Natural killer cell treated with Interleukin-12 subunit alpha and Interleukin-12 subunit beta and Interleukin-15 and Interleukin-18, amount 100 ng/mL, for 72 hours (primary cell): Measurements from ENCODE around the gene ABCC9. TPM values are rescaled to one million over a fixed set of nuclear protein-coding genes. Genes with fewer than 3 reads are reported as not detected.

ENCODE experiments used
- ATAC-seq, 2 donors: fragments of 150-1000 bp; cut with Tn5 transposase in 1 of 2; sonication (Bioruptor Pico), chemical (Tn5 transposase) in 1 of 2; 2 replicates each; pipeline ENCODE4 v1.10.0; 2021
- DNase-seq: peaks from one replicate; pipeline ENCODE4 v3.0.0; 2022; ENCODE audit warnings: low spot score
- H3K27ac Mint-ChIP-seq, 2 donors: 1 replicate in 1 of 2; 2 replicates in 1 of 2; pipeline ENCODE4 v1.8.0; 2022; ENCODE audit warnings: mixed read lengths in 2 of 2, mild to moderate bottlenecking in 1 of 2, moderate library complexity in 1 of 2
- H3K27me3 Mint-ChIP-seq, 2 donors: 1 replicate in 1 of 2; 2 replicates in 1 of 2; pipeline ENCODE4 v1.8.0; 2022; ENCODE audit warnings: mixed read lengths in 2 of 2
- H3K36me3 Mint-ChIP-seq: one replicate; pipeline ENCODE4 v1.8.0; 2022; ENCODE audit warnings: mixed read lengths
- H3K4me1 Mint-ChIP-seq, 2 donors: 1 replicate in 1 of 2; 2 replicates in 1 of 2; pipeline ENCODE4 v1.8.0; 2022; ENCODE audit warnings: low read depth in 2 of 2, mixed read lengths in 2 of 2, mild to moderate bottlenecking in 1 of 2
- H3K4me3 Mint-ChIP-seq: one replicate; pipeline ENCODE4 v1.8.0; 2022; ENCODE audit warnings: mixed read lengths
- H3K9me3 Mint-ChIP-seq: 2 replicates; pipeline ENCODE4 v1.8.0; 2022; ENCODE audit warnings: mixed read lengths
- total RNA-seq, 2 donors: library from RNA; stranded (reverse); gene quantifications; one replicate each; pipeline ENCODE4 v1.2.3, GENCODE V29; 2022

Gene ABCC9
- total RNA-seq, 2 donors from 2014 or later: not detected

DNA sequence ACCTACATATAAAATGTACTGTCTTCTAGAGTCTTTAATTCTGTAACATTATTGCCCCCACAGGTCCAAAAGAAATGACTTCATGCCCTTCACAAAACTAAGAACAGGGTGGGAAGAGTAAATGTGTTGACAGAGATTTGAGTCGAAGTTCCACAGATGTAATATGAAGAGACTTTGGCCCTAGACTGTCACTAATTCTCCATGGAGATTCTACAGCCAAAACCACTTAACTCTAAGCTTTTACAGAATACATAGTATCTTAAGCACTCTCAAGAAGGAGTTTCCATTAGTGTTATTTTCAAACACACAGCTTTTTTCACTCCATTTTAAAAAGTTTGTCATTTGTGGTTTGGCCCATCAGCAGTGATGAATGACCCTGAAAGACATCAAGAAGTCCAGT lies 56.3 kb downstream of the ABCC9 start:
- H3K36me3 Mint-ChIP-seq: no peaks in the 10 kb centered on the region
- H3K27ac Mint-ChIP-seq: no peak overlapping the region
- H3K27me3 Mint-ChIP-seq: no peaks in the 10 kb centered on the region
- no peaks in the 10 kb centered on the region for H3K4me1 Mint-ChIP-seq
- ATAC-seq (no peak), DNase-seq (no peak)
- no peak overlapping the region for H3K4me3 Mint-ChIP-seq
- H3K9me3 Mint-ChIP-seq: peaks cover 12% of the 10 kb centered on the region

DNA sequence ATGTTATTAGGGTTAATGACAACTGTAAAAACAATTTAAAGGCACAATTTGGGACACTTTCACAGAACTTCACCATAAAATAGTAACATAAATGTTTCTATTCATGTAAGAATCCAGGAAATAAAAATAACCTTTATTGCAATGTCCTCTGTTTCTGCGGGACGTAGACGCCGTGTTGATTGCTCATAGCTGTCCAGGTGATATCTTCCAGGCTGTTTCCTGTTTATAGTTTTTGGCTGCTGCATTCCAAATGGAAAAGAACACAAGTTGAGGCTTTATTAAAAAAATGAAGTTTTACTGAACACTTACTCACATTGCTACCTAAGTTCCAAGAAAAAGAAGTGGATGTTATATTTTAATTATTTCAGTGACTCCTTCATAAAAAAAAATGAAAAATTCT lies 58.6 kb downstream of the ABCC9 start:
- H3K4me1 Mint-ChIP-seq: no peaks in the 10 kb centered on the region
- no peaks in the 10 kb centered on the region for H3K36me3 Mint-ChIP-seq
- no peak overlapping the region for H3K4me3 Mint-ChIP-seq
- H3K27me3 Mint-ChIP-seq: no peaks in the 10 kb centered on the region
- no peak overlapping the region for H3K27ac Mint-ChIP-seq
- DNase-seq (no peak), ATAC-seq (no peak)
- H3K9me3 Mint-ChIP-seq: peaks cover 23% of the 10 kb centered on the region

DNA sequence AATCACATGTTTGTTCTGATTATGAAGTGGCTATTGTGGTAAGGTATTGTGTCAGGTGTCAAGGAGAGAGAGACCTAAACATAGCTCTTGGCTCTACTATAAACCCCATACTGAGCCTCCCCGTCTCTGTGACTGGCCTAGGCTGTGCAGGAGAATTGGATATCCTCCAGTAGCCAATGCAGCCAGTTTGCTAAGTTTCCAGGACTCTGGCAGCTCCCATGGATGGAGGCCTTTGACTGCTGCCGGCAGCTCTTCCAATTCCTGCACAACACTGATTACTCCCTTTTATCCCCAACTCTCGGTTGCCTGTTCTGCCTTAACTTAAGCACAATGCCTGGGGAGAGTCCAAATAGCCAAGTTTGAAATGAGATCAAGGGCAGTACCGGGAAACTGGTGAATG lies 59.3 kb downstream of the ABCC9 start:
- H3K4me1 Mint-ChIP-seq: no peaks in the 10 kb centered on the region
- no peaks in the 10 kb centered on the region for H3K27me3 Mint-ChIP-seq
- no peak for DNase-seq
- no peak overlapping the region for H3K4me3 Mint-ChIP-seq
- no peak for ATAC-seq
- peaks cover 26% of the 10 kb centered on the region for H3K9me3 Mint-ChIP-seq
- no peak overlapping the region for H3K27ac Mint-ChIP-seq
- no peaks in the 10 kb centered on the region for H3K36me3 Mint-ChIP-seq

DNA sequence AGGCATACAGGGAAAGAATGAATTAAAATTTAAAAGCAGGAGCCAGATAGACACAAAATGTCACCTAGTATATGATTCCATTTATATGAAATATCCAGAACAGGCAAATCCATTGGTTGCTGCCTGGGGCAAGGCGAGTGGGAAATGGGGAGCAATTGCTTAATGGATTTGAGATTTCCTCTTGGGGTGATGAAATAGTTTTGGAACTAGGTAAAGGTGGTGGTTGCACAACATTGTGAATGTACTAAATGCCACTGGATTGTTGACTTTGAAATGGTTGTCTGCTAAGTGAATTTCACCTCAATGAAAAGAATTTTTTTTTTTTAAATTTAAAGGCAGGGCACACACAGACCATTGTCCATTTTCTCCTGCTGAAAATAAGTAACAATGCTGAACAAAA lies 61.9 kb downstream of the ABCC9 start:
- no peaks in the 10 kb centered on the region for H3K36me3 Mint-ChIP-seq
- no peaks in the 10 kb centered on the region for H3K4me1 Mint-ChIP-seq
- peaks cover 14% of the 10 kb centered on the region for H3K9me3 Mint-ChIP-seq
- ATAC-seq (no peak), DNase-seq (no peak)
- H3K4me3 Mint-ChIP-seq: no peak overlapping the region
- H3K27me3 Mint-ChIP-seq: no peaks in the 10 kb centered on the region
- no peak overlapping the region for H3K27ac Mint-ChIP-seq

DNA sequence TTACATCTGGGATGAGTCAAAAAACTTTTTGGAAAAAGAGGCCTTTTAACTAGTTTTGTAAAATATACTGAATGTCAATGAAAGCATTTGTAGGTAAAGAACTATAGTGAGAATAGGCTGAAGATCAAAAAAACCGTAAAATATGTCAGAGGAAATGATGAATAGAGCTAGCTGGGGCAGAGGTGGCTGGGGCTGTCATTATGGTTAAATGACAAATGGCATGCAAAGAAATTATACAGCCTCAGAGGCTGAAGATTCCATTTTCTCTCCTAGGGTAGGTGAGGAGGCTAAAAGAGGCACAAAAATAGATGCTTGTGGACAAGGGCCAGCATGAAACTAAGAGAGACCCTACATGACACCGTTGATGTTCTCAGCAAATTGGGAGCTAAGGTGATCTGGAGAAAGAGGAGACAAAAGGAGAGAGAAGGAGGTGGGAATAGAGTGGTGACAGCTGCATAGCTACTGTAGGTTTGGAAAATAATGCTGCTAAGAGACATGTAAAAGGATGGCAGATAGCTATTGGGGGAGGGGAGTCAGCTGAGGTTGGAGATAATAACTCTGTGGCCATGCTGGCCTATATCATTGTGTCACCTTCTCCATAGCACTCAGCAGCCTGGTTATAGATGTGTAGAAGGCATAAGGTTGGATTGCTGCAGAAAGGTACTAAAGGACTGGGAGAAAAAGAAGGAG lies 63.8 kb downstream of the ABCC9 start:
- Mint-ChIP-seq H3K36me3 (no peaks in the 10 kb centered on the region), H3K9me3 (peaks cover 19% of the 10 kb centered on the region), H3K27me3 (no peaks in the 10 kb centered on the region), H3K27ac (no peak overlapping the region), H3K4me3 (no peak overlapping the region), H3K4me1 (no peaks in the 10 kb centered on the region)
- no peak for DNase-seq
- ATAC-seq: no peak

DNA sequence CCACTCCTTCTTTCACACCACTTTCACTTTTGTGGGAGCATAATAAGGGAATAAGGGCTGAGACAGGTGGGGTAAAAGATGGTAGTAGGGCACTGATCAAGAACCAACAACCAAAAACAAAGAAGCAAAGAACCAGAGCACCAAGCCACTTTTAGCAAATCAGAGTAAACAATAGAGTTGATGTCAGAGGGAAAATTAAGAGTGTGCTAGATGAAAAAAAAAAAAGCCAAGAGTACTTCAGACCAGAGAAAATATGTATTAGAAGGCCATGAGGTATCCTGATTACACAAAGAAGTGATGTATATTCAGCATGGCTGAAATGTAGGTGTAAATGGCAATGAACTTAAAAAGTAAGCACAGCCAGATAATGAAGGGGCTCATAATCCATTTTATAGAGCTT lies 75.4 kb downstream of the ABCC9 start:
- no peak overlapping the region for H3K4me3 Mint-ChIP-seq
- DNase-seq (no peak), ATAC-seq (no peak)
- no peaks in the 10 kb centered on the region for H3K4me1 Mint-ChIP-seq
- no peak overlapping the region for H3K27ac Mint-ChIP-seq
- no peaks in the 10 kb centered on the region for H3K36me3 Mint-ChIP-seq
- peaks cover 14% of the 10 kb centered on the region for H3K9me3 Mint-ChIP-seq
- H3K27me3 Mint-ChIP-seq: no peaks in the 10 kb centered on the region

DNA sequence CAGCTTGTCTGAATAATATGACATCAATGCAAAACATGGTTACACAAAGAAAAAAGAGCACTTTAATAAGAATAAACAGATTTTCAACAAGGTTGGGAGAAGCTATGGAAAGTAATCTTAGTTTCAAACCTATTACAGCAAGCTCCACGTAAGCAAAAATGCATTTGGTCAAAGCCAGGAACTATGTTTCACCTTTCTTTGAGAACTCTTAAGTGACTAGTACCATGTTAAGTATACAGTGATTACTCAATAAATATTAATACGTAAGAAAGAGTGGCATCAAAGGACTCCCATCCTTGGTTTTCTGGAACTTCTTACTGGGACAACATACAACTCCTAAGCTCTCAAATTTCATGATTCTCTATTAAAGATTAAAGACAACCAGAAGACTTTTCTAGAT lies 80.7 kb downstream of the ABCC9 start:
- no peak for ATAC-seq
- Mint-ChIP-seq H3K4me1 (no peaks in the 10 kb centered on the region), H3K27ac (no peak overlapping the region), H3K4me3 (no peak overlapping the region), H3K27me3 (no peaks in the 10 kb centered on the region), H3K36me3 (no peaks in the 10 kb centered on the region), H3K9me3 (peaks cover 4% of the 10 kb centered on the region)
- no peak for DNase-seq

DNA sequence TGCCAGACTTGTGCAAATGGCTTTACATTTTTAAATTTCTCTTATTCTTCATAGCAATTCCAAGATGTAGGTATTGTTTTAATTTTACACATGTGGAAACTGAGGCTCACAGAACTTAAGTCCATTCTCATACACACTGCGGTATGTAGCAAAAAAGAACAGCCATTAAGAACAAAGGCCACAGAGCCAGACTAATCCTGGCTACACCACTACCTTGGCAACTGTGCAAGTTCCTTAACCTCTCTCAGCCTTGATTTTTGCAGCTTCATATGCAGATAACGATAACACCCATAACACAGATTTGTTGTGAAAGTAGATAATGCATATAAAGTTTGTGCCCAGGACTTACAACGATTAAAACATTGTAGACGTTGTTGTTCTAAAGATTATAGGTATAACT lies 81.1 kb downstream of the ABCC9 start:
- DNase-seq (no peak), ATAC-seq (no peak)
- Mint-ChIP-seq H3K9me3 (peaks cover 3% of the 10 kb centered on the region), H3K27ac (no peak overlapping the region), H3K36me3 (no peaks in the 10 kb centered on the region), H3K27me3 (no peaks in the 10 kb centered on the region), H3K4me1 (no peaks in the 10 kb centered on the region), H3K4me3 (no peak overlapping the region)

DNA sequence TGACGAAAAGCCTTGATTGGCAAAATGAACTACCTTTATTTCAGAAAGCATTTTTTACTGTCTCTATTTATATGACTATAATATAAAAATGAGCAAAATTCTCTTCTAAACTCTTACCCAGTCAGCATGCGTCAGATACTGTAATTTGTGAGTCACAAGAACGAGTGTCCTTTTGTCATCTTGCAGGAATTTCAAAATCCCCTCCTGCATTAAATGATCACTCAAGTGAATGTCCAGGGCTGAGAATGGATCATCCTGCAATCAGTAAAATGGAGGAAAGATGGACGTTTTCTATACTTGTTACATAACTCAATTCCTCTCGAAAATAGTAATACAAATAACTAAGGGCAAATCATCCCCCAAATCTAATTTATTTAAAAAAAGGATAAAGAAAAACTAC lies 89.0 kb downstream of the ABCC9 start:
- ATAC-seq (no peak), DNase-seq (no peak)
- Mint-ChIP-seq H3K4me3 (no peak overlapping the region), H3K9me3 (peaks cover 3% of the 10 kb centered on the region), H3K27me3 (no peaks in the 10 kb centered on the region), H3K27ac (no peak overlapping the region), H3K36me3 (no peaks in the 10 kb centered on the region), H3K4me1 (no peaks in the 10 kb centered on the region)

DNA sequence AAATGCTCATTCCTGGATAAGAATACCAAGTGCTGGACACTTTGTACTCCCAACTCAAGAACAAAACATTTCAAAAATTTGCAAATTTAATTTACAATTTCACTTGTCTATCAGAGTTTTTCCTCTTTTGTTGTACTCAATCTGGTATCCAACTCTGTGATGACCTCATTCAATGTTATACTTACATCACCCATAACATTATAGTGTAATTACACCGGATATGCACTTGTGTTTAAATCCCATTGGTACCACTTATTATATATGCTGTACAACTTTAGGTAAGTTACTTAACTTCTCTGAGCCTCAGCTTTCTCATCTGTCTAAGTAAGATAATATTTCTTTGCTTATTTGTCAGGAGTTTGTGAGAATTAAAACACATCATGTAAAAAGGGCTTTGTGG lies 90.1 kb downstream of the ABCC9 start:
- H3K27ac Mint-ChIP-seq: no peak overlapping the region
- DNase-seq: no peak
- no peaks in the 10 kb centered on the region for H3K27me3 Mint-ChIP-seq
- no peak overlapping the region for H3K4me3 Mint-ChIP-seq
- H3K36me3 Mint-ChIP-seq: no peaks in the 10 kb centered on the region
- H3K9me3 Mint-ChIP-seq: peaks cover 3% of the 10 kb centered on the region
- no peaks in the 10 kb centered on the region for H3K4me1 Mint-ChIP-seq
- ATAC-seq: no peak

DNA sequence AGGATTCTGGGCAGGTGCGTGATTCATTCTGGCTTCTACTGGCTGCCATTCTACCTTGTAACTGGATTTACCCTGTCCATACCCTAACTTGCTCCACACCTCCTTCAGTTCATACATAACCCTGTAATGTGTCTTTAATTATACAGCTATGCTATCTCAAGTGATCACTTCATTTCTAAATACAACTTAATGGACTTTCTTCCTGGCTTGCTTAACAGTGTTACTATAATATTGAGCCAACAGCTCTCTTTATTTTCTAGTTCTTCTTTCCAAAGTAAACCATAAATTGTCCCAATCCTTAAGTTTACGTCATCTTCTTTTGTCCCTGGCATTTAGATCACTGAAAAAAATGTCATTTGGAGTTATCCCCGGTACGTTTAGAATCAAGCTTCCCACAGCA lies 90.8 kb downstream of the ABCC9 start:
- Mint-ChIP-seq H3K4me1 (no peaks in the 10 kb centered on the region), H3K27ac (no peak overlapping the region), H3K4me3 (no peak overlapping the region), H3K36me3 (no peaks in the 10 kb centered on the region), H3K9me3 (peaks cover 3% of the 10 kb centered on the region), H3K27me3 (no peaks in the 10 kb centered on the region)
- no peak for ATAC-seq
- DNase-seq: no peak

DNA sequence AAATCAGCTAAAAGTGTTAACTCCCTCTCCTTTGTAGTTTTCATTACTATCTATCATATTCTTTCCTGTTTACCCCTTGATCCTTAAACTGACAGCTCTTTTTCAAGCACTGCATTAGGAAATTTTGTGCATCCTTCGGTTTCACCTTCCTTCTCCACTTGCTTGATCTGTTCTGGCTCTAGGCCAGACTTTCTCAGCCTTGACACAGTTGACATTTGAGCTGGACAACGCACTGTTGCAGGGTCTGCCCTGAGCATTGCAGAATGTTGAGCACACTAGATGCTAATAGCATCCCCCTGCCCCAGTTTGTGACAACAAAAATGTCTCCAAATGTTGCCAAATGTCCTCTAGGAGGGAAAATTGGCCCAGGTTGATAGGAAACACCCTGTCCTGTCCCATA lies 91.3 kb downstream of the ABCC9 start:
- no peak for ATAC-seq
- H3K27me3 Mint-ChIP-seq: no peaks in the 10 kb centered on the region

DNA sequence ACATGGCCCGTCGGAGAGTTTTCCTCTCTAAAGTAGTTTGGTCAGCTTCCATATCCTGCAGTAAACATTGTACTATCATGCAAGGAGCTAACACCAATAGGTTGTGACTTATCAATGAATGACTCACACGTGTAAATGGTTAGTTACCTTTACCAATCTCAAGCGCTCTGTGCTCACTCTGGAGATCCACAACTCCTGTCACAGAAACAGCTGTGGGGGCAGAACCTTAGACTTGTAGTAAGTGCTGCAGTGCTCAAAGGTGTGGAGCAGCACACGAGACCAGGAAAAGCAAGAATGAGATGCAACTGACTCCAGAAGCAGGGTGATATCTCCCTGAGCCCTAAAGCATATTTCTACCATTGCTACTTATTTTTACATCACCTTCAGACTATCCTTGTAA lies 93.0 kb downstream of the ABCC9 start:
- Mint-ChIP-seq H3K9me3 (peaks cover 3% of the 10 kb centered on the region), H3K27ac (no peak overlapping the region), H3K4me1 (no peaks in the 10 kb centered on the region), H3K36me3 (no peaks in the 10 kb centered on the region), H3K4me3 (no peak overlapping the region), H3K27me3 (no peaks in the 10 kb centered on the region)
- DNase-seq (no peak), ATAC-seq (no peak)

More for the DNA sequence above, 91.3 kb downstream of the ABCC9 start:
- DNase-seq: no peak
- no peaks in the 10 kb centered on the region for H3K4me1 Mint-ChIP-seq
- H3K9me3 Mint-ChIP-seq: peaks cover 3% of the 10 kb centered on the region
- H3K4me3 Mint-ChIP-seq: no peak overlapping the region
- H3K27ac Mint-ChIP-seq: no peak overlapping the region
- no peaks in the 10 kb centered on the region for H3K36me3 Mint-ChIP-seq

DNA sequence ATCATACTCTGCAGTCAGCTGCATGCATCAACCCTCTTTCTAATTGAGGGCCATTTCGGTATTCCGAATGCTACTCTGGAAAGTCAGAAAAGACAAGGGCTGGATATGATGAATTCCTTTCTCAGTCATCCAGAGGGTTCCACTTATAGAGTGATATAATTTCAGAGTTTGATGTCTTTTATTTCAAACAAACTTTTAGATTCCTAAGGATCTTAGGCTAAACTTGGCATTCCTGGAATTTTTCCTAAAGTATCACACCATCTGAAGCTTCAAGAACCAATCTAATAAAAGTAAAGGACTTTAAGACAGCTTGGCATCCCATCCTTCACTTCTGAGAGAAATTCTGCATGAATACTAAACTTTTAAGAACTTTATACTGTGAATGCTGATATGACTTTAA lies 97.4 kb downstream of the ABCC9 start:
- Mint-ChIP-seq H3K4me1 (no peaks in the 10 kb centered on the region), H3K27me3 (peaks cover 0 to 6% of the 10 kb centered on the region in 2 donors), H3K27ac (no peak overlapping the region), H3K9me3 (peaks cover 6% of the 10 kb centered on the region), H3K4me3 (no peak overlapping the region), H3K36me3 (no peaks in the 10 kb centered on the region)
- no peak for ATAC-seq
- no peak for DNase-seq

DNA sequence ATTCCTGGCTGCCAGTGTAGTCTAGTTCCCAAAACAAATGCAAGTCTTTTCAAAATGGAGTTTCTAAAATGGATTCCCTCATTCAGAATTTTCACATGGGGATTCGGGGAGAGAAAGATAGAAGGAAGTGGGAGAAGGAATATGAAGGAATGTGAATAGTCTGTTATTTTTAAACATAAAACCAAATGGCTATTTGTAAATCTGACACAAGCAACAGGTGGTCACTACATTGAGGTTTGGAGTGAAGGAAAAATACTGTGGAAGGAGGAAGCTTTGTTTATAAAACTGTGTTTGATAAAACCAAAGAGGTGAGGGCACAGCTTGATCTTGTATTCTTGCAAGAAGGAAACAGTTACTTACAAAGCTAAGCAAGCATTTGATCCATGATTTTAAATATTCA lies 101.5 kb downstream of the ABCC9 start:
- peaks cover 6% of the 10 kb centered on the region for H3K9me3 Mint-ChIP-seq
- no peak overlapping the region for H3K4me3 Mint-ChIP-seq
- H3K27ac Mint-ChIP-seq: no peak overlapping the region
- H3K27me3 Mint-ChIP-seq: peaks cover 0 to 6% of the 10 kb centered on the region in 2 donors
- ATAC-seq (no peak), DNase-seq (no peak)
- H3K36me3 Mint-ChIP-seq: no peaks in the 10 kb centered on the region
- no peaks in the 10 kb centered on the region for H3K4me1 Mint-ChIP-seq
